Measurements from ENCODE around the gene TMEM120B.

The TMEM120B gene

DNA sequence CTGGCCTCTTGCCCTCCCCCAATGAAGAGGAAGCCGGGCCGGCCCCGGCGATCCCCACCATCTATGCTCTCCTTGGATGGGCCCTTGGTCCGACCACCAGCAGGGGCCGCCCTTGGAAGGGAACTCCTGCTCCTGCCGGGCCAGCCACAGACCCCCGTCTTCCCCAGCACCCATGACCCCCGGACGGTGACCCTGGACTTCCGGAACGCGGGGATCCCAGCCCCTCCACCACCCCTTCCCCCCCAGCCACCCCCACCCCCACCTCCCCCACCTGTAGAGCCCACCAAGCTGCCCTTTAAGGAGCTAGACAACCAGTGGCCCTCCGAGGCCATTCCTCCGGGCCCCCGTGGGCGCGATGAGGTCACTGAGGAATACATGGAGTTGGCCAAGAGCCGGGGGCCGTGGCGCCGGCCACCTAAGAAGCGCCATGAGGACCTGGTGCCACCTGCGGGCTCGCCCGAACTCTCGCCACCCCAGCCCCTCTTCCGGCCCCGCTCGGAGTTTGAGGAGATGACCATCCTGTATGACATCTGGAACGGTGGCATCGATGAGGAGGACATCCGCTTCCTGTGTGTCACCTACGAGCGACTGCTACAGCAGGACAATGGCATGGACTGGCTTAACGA lies 110.7 kb downstream of the TMEM120B start:
- no peak for DNase-seq

GRCh38 chr12:121823727-121824115 lies 111.2 kb downstream of the TMEM120B start:
- DNase-seq, result no peak

- no peak for DNase-seq
Measured at GRCh38 chr12:121825041-121825523, 112.5 kb downstream of the TMEM120B start.

GRCh38 chr12:121826318-121827150 lies 114.0 kb downstream of the TMEM120B start:
- no peak for DNase-seq

DNA sequence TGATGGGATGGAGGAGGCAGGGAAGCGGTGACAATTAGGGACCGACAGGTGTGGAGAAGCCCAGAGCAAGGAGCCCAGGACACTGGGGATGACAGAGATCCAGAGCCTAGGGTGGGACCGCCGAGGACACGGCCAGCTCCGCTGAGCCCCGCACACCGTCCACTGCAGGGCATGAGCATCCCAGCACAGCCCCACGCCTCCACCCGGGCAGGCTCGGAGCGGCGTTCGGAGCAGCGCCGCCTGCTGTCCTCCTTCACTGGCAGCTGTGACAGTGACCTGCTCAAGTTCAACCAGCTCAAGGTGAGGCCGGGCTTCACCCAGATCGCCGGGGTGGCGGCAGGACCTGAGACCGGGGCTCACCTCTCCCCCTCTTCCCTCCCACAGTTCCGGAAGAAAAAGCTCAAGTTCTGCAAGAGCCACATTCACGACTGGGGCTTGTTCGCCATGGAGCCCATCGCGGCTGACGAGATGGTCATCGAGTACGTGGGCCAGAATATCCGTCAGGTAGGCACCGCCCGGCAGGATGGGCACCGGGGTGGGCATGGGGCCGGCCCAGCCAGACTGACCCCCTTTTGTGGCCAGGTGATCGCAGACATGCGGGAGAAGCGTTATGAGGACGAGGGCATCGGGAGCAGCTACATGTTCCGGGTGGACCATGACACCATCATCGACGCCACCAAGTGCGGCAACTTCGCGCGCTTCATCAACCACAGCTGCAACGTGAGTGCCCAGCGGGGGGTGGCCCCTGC lies 115.0 kb downstream of the TMEM120B start:
- no peak for DNase-seq

DNA sequence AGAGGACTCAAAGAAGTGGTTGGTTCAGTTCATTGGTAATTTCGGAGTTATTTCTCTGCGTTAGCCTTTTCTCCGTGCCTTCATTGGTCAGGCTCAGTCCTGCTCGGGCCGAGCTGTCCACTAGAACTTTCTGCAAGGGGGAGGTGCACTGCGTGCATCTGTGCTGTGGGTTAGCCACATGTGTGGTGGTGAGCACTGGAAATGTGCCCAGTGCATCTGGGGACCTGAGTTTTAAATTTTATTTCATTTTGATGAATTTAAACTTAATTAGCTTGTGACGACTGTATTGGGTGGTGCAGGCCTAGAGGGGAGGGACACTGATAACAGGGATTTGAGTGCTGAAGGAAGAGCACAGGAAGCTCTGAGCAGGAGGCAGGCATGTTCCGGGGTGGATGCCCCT lies 115.8 kb downstream of the TMEM120B start:
- no peak for DNase-seq

- DNase-seq, result no peak
Measured at GRCh38 chr12:121828826-121829225, 116.3 kb downstream of the TMEM120B start.

DNA sequence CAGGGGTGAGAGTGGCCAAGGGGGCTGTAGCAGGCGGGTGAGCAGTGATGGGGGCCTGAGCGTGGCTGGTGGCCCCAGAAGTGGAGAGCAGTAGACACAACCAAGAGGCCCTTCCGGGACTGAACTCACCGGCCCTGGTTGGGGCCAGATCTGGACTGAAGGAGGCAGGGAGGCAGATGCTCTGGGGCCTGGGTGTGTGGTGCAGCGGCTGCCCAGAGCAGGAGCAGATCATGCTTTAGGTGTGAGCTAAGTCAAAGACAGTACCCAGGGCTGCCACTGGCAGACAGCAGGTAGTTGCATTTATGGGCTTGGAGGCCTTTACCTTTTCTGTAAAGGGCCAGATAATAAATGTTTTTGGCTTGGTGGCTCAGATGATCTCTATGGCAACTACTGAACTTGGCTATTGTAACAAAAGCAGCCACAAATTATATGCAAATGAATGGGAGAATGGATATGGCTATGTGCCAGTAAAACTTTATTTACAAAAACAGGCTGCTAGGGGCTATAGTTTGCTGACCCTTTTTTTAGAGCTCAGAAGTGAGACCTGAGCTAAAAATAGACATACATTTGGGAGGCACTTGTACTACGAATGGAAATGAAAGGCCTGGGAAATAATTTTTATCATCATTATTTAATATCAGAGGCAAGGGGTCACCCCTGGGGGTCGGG lies 116.8 kb downstream of the TMEM120B start:
- DNase-seq, result no peak

DNA sequence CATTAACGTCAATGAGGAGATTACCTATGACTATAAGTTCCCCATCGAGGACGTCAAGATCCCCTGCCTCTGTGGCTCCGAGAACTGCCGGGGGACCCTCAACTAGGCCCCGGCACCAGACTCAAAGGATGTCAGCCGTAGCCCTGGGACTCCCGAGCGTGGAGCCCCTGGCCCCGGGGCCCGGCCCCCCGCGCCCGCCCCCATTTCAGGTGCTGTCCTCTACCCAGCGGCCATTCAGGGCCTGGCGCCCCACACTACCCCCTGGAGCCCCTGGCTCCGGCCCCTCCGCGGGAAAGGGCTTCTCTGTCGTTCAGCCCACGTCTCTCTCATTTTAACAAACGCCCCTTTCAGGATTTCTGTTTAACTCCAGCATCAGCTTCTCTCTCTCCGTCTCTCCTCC lies 117.6 kb downstream of the TMEM120B start:
- DNase-seq, result no peak

DNA sequence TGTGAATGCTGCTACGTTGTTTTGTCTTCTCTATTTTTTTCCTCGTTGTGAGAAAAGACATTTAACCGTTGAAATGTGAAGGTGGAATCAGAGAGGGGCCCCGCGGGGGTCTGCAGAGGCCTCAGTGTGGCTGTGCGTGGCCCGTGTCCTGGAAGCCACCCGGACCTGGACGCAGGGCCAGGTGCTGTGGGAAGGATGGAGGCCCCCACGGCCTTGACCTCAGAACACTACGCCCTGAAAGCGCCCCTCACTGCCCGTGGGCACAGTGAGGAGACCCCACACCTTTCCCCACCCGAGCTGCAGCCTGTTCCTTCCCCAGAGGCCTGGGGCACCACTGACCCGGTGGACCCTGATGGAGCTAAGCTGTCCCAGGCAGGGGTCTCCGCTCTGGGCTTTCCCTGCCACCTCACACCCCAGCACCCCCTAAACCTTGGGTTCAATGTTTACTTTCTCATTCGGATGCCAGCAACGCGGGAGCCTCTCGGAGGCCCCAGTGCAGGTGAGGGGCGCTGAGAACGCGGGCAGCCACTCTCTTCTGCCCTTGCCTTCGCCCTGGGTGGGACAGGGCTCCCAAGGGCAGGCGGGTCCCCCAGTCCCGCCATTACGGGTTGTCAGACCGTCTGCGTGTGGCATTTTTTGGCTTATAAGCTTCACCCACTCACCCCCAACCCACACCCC lies 118.2 kb downstream of the TMEM120B start:
- DNase-seq, result no peak
